ENCODE data around the gene AEN. TPM values are rescaled to one million over a fixed set of nuclear protein-coding genes. Genes with fewer than 3 reads are reported as not detected.

The AEN gene
- total RNA-seq, 4 donors from 2014 or later: 16.1 to 19.2 (median 17.3) TPM

DNA sequence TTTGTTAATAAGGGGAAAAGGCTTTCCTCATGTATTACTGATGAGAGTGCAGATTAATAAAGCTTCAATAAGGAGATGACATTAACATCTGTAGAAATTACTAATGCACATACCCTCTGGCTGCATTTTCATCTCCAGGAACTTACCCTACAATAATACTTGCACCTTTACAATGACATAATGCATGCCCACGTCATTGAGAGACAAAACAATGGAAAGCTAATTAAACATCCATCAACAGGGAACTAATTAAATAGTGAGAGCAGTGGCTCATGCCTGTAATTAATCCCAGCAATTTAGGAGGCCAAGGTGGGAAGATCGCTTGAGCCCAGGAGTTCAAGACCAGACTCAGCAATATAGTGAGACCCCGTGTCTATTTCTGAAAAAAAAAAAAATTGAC is 41.8 kb upstream of the AEN start:
- TF ChIP-seq CTCF (IDR thresholded peaks at IDR 0.05 in 4 of 5, conservative IDR thresholded peaks at IDR 0.05 in 1 of 5): no peak
- TF ChIP-seq POLR2A (IDR thresholded peaks at IDR 0.05): no peak
- in situ Hi-C loops (cut with MboI; ENCODE audit: low sequenced_read_pairs in 4 of 4): no loop called here

DNA sequence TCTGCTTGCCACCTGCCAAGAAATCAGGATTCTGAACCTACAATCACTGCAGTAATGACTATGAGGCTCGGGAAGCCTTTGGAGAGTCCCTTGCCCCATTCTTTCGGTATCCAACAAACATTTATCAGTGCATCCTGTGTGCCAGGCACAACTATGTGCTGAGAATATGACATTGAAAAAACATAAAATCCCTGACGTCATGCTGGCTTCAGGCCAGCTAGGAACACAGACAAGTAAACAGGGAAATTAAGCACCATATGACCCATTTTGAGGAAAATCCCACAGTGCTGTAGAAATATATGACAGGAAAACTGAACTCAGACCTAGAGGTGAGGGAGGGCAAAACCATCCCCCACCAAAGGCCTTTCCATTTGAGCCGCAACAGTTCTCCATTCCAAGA is 40.6 kb upstream of the AEN start:
- H3K36me3 ChIP-seq: no peaks in the 10 kb centered on the region
- no peaks in the 10 kb centered on the region for H3K9me3 ChIP-seq
- H3K4me3 ChIP-seq: no peak overlapping the region
- intact Hi-C loops (cut with DNase I; ENCODE audit: low total_unique reads) (no loop called here), in situ Hi-C loops (cut with MboI; ENCODE audit: low sequenced_read_pairs in 4 of 4) (no loop called here)
- TF ChIP-seq CTCF (IDR thresholded peaks at IDR 0.05 in 4 of 5, conservative IDR thresholded peaks at IDR 0.05 in 1 of 5): no peak
- no peak for TF ChIP-seq POLR2A (IDR thresholded peaks at IDR 0.05)
- H3K4me1 ChIP-seq: no peaks in the 10 kb centered on the region
- ATAC-seq (no peak), DNase-seq (no peak)
- H3K27ac ChIP-seq: no peak overlapping the region
- H3K27me3 ChIP-seq: no peaks in the 10 kb centered on the region

More for the DNA sequence above, 41.8 kb upstream of the AEN start:
- Histone ChIP-seq H3K27ac (no peak overlapping the region), H3K4me1 (no peaks in the 10 kb centered on the region), H3K36me3 (no peaks in the 10 kb centered on the region), H3K27me3 (no peaks in the 10 kb centered on the region), H3K4me3 (no peak overlapping the region), H3K9me3 (no peaks in the 10 kb centered on the region)
- ATAC-seq (no peak), DNase-seq (no peak)
- intact Hi-C loops (cut with DNase I; ENCODE audit: low total_unique reads): no loop called here

- no peak overlapping the region for H3K4me3 ChIP-seq
- no peaks in the 10 kb centered on the region for H3K9me3 ChIP-seq
- H3K36me3 ChIP-seq: no peaks in the 10 kb centered on the region
- H3K27ac ChIP-seq: no peak overlapping the region
- intact Hi-C loops (cut with DNase I; ENCODE audit: low total_unique reads): no loop called here
- H3K4me1 ChIP-seq: no peaks in the 10 kb centered on the region
- TF ChIP-seq POLR2A (IDR thresholded peaks at IDR 0.05) (no peak), CTCF (IDR thresholded peaks at IDR 0.05 in 4 of 5, conservative IDR thresholded peaks at IDR 0.05 in 1 of 5) (no peak)
- ATAC-seq: no peak
- H3K27me3 ChIP-seq: no peaks in the 10 kb centered on the region
- no peak for DNase-seq
- in situ Hi-C loops (cut with MboI; ENCODE audit: low sequenced_read_pairs in 4 of 4): no loop called here
These were observed 34.6 kb upstream of the AEN start for GRCh38 chr15:88586401-88587162.

DNA sequence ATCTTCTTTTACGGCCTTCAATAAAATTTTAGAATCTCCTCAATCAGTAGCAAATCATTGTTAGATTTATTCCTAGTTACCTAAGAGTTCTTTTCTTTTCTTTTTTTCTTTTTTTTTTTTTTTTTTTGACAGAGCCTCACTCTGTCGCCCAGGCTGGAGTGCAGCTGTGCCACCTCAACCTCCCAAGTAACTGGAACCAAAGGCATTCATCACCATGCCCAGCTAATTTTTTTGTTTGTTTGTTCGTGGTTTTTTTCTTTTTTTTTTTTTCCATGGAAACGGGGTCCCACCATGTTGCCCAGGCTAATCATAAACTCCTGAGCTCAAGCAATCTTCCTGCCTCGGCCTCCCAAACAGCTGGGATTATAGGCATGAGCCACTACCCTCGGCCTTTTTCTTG is 30.4 kb upstream of the AEN start:
- intact Hi-C loops (cut with DNase I; ENCODE audit: low total_unique reads) (no loop called here), in situ Hi-C loops (cut with MboI; ENCODE audit: low sequenced_read_pairs in 4 of 4) (no loop called here)
- no peaks in the 10 kb centered on the region for H3K9me3 ChIP-seq
- no peaks in the 10 kb centered on the region for H3K27me3 ChIP-seq
- no peaks in the 10 kb centered on the region for H3K36me3 ChIP-seq
- H3K4me1 ChIP-seq: no peaks in the 10 kb centered on the region
- no peak for TF ChIP-seq POLR2A (IDR thresholded peaks at IDR 0.05)
- TF ChIP-seq CTCF (IDR thresholded peaks at IDR 0.05 in 4 of 5, conservative IDR thresholded peaks at IDR 0.05 in 1 of 5): no peak
- ATAC-seq (no peak), DNase-seq (no peak)
- H3K4me3 ChIP-seq: no peak overlapping the region
- no peak overlapping the region for H3K27ac ChIP-seq

DNA sequence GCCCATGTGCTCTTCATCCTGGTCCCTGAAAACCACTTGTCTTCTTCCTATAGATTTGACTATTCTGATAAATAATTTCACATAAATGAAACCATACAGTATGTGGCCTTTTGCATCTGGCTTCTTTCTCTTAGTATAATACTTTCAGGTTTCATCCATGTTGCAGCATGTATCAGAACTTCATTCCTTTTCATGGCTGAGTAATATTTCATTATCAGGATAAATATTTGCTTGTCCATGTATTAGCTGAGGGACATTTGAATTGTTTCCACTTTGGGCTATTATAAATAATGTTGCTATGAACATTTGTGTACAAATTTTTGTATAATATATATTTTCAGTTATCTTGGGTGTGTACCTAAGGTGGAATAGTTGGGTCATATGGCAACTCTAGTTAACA is 29.8 kb upstream of the AEN start:
- no peaks in the 10 kb centered on the region for H3K27me3 ChIP-seq
- no peaks in the 10 kb centered on the region for H3K36me3 ChIP-seq
- in situ Hi-C loops (cut with MboI; ENCODE audit: low sequenced_read_pairs in 4 of 4) (no loop called here), intact Hi-C loops (cut with DNase I; ENCODE audit: low total_unique reads) (no loop called here)
- no peak overlapping the region for H3K27ac ChIP-seq
- no peak for ATAC-seq
- H3K9me3 ChIP-seq: no peaks in the 10 kb centered on the region
- DNase-seq: no peak
- no peaks in the 10 kb centered on the region for H3K4me1 ChIP-seq
- H3K4me3 ChIP-seq: no peak overlapping the region
- TF ChIP-seq POLR2A (IDR thresholded peaks at IDR 0.05) (no peak), CTCF (IDR thresholded peaks at IDR 0.05 in 4 of 5, conservative IDR thresholded peaks at IDR 0.05 in 1 of 5) (no peak)

All from gastrocnemius medialis (tissue), 4 donors.